Thoracic aorta (tissue), 2 donors: ENCODE data around the gene SIRT7. TPM values are rescaled to one million over a fixed set of nuclear protein-coding genes. Genes with fewer than 3 reads are reported as not detected.

ENCODE experiments used
- ATAC-seq: fragments of 150-250 bp; one replicate; pipeline ENCODE4 v1.8.0; 2017; ENCODE audit warnings: low read depth; ENCODE audit not compliant: insufficient number of reproducible peaks, low FRiP score
- DNase-seq: peaks from one replicate; pipeline ENCODE4 v3.0.0-alpha.2; 2020; ENCODE audit warnings: low spot score
- H3K27ac ChIP-seq, 2 donors: fragments of 200-600 bp; sonication (generic); 1 replicate in 1 of 2; 2 replicates in 1 of 2; pipeline ENCODE4 v1.5.1; 2016; ENCODE audit warnings: mild to moderate bottlenecking in 2 of 2, moderate library complexity in 2 of 2
- H3K27me3 ChIP-seq: fragments of 200-600 bp; sonication (generic); replicated peaks from 2 replicates; pipeline ENCODE4 v1.6.0; 2016; ENCODE audit warnings: mild to moderate bottlenecking; ENCODE audit not compliant: insufficient read depth
- H3K36me3 ChIP-seq: fragments of 200-600 bp; sonication (generic); one replicate; pipeline ENCODE4 v1.5.1; 2016
- H3K4me1 ChIP-seq, 2 donors: fragments of 200-600 bp; sonication (generic); 1 replicate in 1 of 2; 2 replicates in 1 of 2; pipeline versions ENCODE4 v1.5.1 to v1.6.0; 2016; ENCODE audit warnings: low read depth in 2 of 2, mild to moderate bottlenecking in 1 of 2; ENCODE audit not compliant: control insufficient read depth in 1 of 2
- H3K4me3 ChIP-seq: fragments of 200-600 bp; sonication (generic); 2 replicates; pipeline ENCODE4 v1.5.1; 2016; ENCODE audit warnings: mild to moderate bottlenecking
- H3K9me3 ChIP-seq: fragments of 200-600 bp; sonication (generic); 2 replicates; pipeline ENCODE4 v1.5.1; 2016
- total RNA-seq, 2 donors: library from RNA; depleted of rRNA; stranded (reverse); fragments of >200 nt; gene quantifications; one replicate each; pipeline versions ENCODE4 v1.1.0 to v1.2.3, GENCODE V29; 2016
- TF ChIP-seq, protein P1 (sequence below): fragments of 200-600 bp; sonication (generic); IDR thresholded peaks from one replicate; pipeline ENCODE4 v1.5.1; 2019; ENCODE audit warnings: antibody characterized with exemption

Gene SIRT7
- total RNA-seq, 2 donors from 2014 or later = 15.8 to 41.3 TPM

DNA sequence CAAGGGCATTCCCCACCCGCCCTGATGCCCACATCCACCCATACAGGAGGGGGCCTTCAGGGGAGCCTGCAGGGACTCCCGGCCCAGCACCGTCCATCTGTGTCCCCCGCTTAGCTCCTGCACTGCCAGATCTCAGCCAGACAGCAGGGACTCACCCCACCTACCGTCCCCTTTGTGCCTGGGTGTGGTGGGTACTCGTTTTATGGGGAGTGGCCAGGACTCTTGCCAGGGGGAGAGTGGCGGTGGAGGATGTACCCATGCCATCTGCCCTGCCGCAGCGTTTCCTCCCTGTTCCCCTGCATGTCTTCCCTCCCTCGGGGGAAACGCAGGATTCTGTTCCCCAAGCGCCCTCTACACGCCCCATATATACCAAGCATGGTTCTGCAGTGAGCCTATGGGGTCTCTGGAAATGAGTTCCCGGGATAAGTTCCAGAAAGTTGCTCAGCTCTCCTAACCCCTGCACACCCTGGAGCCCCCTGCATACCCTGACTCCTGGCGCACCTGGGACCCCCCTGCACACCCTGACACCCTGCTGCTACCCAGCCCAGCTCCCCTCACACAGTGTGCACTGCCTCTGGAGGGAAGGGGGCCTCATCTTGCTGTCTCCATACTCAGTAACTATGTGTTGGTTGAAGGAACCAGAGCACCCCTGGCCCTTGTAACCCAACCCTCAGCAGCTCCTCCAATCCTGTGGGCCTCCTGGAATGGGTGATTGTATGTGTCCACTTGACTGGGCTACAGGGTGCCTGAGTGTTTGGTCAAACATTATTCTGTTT is 13.8 kb upstream of the SIRT7 start:
- TF ChIP-seq, protein P1, sequence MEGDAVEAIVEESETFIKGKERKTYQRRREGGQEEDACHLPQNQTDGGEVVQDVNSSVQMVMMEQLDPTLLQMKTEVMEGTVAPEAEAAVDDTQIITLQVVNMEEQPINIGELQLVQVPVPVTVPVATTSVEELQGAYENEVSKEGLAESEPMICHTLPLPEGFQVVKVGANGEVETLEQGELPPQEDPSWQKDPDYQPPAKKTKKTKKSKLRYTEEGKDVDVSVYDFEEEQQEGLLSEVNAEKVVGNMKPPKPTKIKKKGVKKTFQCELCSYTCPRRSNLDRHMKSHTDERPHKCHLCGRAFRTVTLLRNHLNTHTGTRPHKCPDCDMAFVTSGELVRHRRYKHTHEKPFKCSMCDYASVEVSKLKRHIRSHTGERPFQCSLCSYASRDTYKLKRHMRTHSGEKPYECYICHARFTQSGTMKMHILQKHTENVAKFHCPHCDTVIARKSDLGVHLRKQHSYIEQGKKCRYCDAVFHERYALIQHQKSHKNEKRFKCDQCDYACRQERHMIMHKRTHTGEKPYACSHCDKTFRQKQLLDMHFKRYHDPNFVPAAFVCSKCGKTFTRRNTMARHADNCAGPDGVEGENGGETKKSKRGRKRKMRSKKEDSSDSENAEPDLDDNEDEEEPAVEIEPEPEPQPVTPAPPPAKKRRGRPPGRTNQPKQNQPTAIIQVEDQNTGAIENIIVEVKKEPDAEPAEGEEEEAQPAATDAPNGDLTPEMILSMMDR = no peak
- ATAC-seq = no peak
- Histone ChIP-seq H3K27me3 (no peaks in the 10 kb centered on the region), H3K9me3 (no peaks in the 10 kb centered on the region), H3K4me1 (peaks cover 8 to 13% of the 10 kb centered on the region in 2 donors), H3K27ac (no peak overlapping the region), H3K4me3 (no peak overlapping the region), H3K36me3 (no peaks in the 10 kb centered on the region)
- DNase-seq = no peak

DNA sequence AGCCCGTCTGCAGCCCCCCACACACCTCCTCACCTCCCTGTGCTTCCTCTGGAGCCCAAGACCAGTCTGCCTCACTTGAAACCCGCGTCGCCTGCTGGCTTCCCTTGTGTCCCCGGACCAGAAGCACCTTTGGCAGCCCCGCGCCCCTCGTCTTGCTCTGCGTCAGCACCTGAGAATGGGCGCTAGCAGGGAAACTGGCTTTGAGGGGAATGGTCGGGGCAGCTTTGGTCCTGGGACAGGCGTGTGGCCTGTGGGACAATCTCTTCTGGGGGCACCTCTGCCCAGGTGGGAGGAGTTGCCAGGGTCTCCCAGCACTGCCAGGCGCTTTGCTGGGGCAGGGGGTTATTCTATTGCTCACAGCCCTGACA is 13.2 kb upstream of the SIRT7 start:
- Histone ChIP-seq H3K27ac (no peak overlapping the region), H3K4me3 (no peak overlapping the region), H3K27me3 (no peaks in the 10 kb centered on the region), H3K36me3 (no peaks in the 10 kb centered on the region), H3K9me3 (no peaks in the 10 kb centered on the region), H3K4me1 (peaks cover 7 to 10% of the 10 kb centered on the region in 2 donors)
- DNase-seq = no peak
- TF ChIP-seq, protein P1 = no peak
- ATAC-seq = no peak

- TF ChIP-seq, protein P1 = no peak
- Histone ChIP-seq H3K9me3 (no peaks in the 10 kb centered on the region), H3K4me1 (peaks cover 10 to 18% of the 10 kb centered on the region in 2 donors), H3K27ac (no peak overlapping the region), H3K4me3 (no peak overlapping the region), H3K27me3 (no peaks in the 10 kb centered on the region), H3K36me3 (no peaks in the 10 kb centered on the region)
- DNase-seq (no peak), ATAC-seq (no peak)
Observed at GRCh38 chr17:81930142-81931125, 12.5 kb upstream of the SIRT7 start.

GRCh38 chr17:81929253-81930141 is 11.5 kb upstream of the SIRT7 start:
- Histone ChIP-seq H3K9me3 (no peaks in the 10 kb centered on the region), H3K27ac (no peak overlapping the region), H3K4me3 (no peak overlapping the region), H3K36me3 (no peaks in the 10 kb centered on the region), H3K27me3 (no peaks in the 10 kb centered on the region), H3K4me1 (peaks cover 19 to 27% of the 10 kb centered on the region in 2 donors)
- TF ChIP-seq, protein P1 = no peak
- no peak for ATAC-seq
- DNase-seq = no peak
